Astrocyte of the spinal cord (primary cell): ENCODE measurements around the gene RPL10.
"Not testable (repeated sequence)": the region's sequence is repeated elsewhere in the genome, so short reads cannot be mapped to it uniquely, and the experiment has no call there.

Experiments
- DNase-seq: peaks from one replicate; pipeline ENCODE4 v3.0.0; 2011; ENCODE audit warnings: low read depth, low spot score
- H3K4me3 ChIP-seq: 2 replicates; pipeline ENCODE4 v1.5.1; 2011; ENCODE audit warnings: low read depth, mild to moderate bottlenecking, low read length, moderate library complexity
- CTCF ChIP-seq: IDR thresholded peaks from 2 replicates; pipeline ENCODE4 v1.5.1; 2012; ENCODE audit warnings: low read depth, mild to moderate bottlenecking, low read length, inconsistent platforms
- in situ Hi-C: cut with HindIII; loops from 2 replicates; pipeline ENCODE4 v1.10.0; 2017; ENCODE audit warnings: low sequenced_read_pairs

The RPL10 gene

GRCh38 chrX:154381271-154381670 lies 16.9 kb upstream of the RPL10 start:
- in situ Hi-C loops: no loop called here
- no peak for TF ChIP-seq CTCF
- no peak overlapping the region for H3K4me3 ChIP-seq
- no peak for DNase-seq

DNA sequence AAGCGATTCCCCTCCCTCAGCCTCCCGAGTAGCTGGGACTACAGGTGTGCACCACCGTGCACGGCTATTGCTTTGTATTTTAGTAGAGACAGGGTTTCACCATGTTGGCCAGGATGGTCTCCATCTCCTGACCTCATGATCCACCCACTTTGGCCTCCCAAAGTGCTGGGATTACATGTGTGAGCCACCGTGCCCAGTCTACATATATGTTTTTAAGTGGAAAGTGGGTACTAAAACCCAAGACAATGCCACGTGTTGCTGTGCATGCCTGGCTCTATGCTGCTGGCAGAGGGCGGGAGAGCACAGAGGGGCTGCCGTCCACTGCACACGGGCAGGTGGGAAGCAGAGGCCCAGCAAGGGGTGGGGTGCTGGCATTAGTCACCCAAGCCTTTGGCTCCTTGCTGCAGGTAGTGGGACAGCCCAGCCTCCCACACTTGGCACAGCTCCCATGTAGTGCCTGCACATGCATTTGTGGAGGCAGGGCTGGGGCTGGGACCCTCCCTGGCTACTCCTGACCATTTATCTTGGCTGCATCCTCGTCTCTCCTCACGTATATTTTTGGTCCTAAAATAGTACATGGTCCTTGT lies 15.6 kb upstream of the RPL10 start:
- no peak overlapping the region for H3K4me3 ChIP-seq
- DNase-seq: no peak
- in situ Hi-C loops: no loop called here
- no peak for TF ChIP-seq CTCF

GRCh38 chrX:154383359-154384283 lies 14.6 kb upstream of the RPL10 start:
- in situ Hi-C loops: no loop called here
- no peak overlapping the region for H3K4me3 ChIP-seq
- no peak for DNase-seq
- TF ChIP-seq CTCF: no peak

DNA sequence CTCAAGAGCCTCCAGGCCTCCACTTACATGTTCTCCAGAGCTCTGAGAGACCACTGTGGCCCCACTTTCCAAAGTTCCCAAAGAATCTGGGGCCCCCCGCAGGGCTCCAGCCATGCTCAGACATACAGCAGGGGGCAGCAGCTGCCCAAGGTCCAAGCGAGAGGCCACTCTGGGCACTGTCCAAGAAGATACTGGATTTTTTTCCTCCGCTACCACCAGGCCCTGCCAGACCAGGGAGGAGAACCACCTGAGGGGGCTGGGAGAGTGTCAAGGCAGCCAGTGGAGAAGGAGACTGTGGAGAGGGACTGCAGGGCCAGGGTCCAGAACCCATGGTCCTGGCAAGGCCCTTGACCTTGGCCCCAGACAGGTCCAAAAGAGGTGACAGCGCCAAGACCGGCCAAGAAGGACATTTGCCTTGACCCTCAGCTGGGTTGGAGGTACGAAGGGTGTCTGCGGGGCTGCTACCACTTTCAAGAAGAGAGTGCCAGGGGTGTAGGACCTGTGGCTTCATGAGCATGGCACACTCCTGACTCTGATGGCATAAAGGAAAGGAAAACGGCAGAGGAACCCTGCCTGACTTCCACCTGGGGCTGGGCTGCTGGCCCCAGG lies 13.8 kb upstream of the RPL10 start:
- in situ Hi-C loops: no loop called here
- no peak for DNase-seq
- TF ChIP-seq CTCF: peak; percentile 52
- no peak overlapping the region for H3K4me3 ChIP-seq

DNA sequence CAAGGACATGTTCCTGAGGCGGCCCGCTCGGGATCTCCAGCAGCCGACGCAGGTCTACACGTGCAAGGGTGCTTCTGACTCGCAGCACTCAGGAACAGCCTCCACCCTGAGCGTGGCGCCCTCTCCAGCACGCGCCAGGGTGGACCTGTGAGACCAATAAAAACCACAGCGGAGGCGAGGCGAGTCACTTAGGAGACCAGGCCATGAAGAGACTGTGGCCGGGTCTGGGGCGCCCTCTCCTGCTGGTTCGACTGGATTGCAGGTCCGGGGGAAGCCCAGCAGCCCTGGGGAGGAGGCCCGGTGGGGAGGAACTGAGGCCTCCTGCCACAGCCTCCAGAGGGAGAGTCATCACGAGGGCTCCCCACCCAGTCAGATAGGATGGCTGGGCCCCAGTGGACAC lies 10.1 kb upstream of the RPL10 start:
- DNase-seq, in situ Hi-C loops, H3K4me3 ChIP-seq: not testable (repeated sequence)

DNA sequence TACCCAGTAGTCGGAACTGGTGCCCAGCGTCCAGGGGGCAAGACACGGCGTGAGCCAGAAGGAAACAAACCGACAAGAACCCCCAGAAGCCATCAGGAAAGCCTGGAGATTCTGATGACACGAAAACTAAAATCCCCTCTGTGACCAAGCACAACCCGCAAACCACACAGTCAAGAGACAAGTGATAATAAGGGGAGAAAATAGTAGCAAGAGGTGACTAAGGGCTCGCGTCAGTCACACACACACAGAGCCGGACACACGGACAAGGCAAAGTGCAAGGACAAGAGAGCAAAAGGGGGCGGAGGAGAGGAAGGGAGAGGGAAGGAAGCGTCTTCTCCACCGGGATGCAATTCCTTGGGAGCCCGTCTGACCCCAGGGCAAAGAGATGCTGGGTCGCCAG lies 9.5 kb upstream of the RPL10 start:
- DNase-seq, in situ Hi-C loops, H3K4me3 ChIP-seq: not testable (repeated sequence)

GRCh38 chrX:154389812-154390747 lies 8.1 kb upstream of the RPL10 start:
- DNase-seq, H3K4me3 ChIP-seq, in situ Hi-C loops: not testable (repeated sequence)

DNA sequence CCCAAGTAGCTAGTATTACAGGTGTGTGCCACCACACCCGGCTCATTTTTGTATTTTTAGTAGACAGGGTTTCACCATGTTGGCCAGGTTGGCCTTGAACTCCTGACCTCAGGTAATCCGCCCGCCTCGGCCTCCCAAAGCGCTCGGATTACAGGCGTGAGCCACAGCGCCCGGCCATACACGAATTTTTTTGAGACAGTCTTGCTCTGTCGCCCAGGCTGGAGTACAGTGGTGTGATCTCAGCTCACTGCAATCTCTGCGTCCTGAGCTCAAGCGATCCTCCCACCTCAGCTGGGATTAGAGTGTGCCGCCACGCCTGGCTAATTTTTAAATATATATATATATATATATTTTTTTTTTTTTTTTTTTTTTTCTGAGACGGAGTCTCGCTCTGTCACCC lies 1.8 kb upstream of the RPL10 start:
- DNase-seq, in situ Hi-C loops, H3K4me3 ChIP-seq: not testable (repeated sequence)
